WTC11 (cell line): ENCODE measurements around the gene NCCRP1. TPM values are rescaled to one million over a fixed set of nuclear protein-coding genes. Genes with fewer than 3 reads are reported as not detected.

Source experiments
- ATAC-seq: fragments of 200-7000 bp; cut with Tn5 transposase; 2 replicates; pipeline ENCODE4 v1.10.0; 2021; ENCODE audit warnings: mild to moderate bottlenecking, moderate library complexity
- CTCF ChIA-PET: fragments of 300-600 bp; sonication (Branson Sonifier 250); formaldehyde crosslinking; loops from one replicate; lab custom pipeline; 2021; ENCODE audit warnings: antibody characterized with exemption; lab: Charles Lee
- POLR2A ChIA-PET: fragments of 350-600 bp; sonication (Branson Sonifier 250); formaldehyde crosslinking; loops from one replicate; lab custom pipeline; 2021; ENCODE audit warnings: antibody characterized with exemption; lab: Charles Lee
- DNase-seq: peaks from one replicate; pipeline ENCODE4 v3.0.0; 2021; ENCODE audit warnings: low spot score
- H3K27ac Mint-ChIP-seq: 2 replicates; pipeline ENCODE4 v1.8.0; 2021; ENCODE audit warnings: mixed read lengths
- H3K27me3 Mint-ChIP-seq: 2 replicates; pipeline ENCODE4 v1.8.0; 2021; ENCODE audit warnings: low read depth, mild to moderate bottlenecking, moderate library complexity, mixed read lengths
- H3K36me3 Mint-ChIP-seq: 2 replicates; pipeline ENCODE4 v1.8.0; 2021; ENCODE audit warnings: mixed read lengths
- H3K4me1 Mint-ChIP-seq: 2 replicates; pipeline ENCODE4 v1.8.0; 2022; ENCODE audit warnings: mixed read lengths
- H3K4me3 Mint-ChIP-seq: 2 replicates; pipeline ENCODE4 v1.8.0; 2021; ENCODE audit warnings: mild to moderate bottlenecking, moderate library complexity, mixed read lengths
- H3K9me3 Mint-ChIP-seq: 2 replicates; pipeline ENCODE4 v1.8.0; 2021; ENCODE audit warnings: mixed read lengths
- CTCF ChIP-seq: fragments of 200-600 bp; IDR thresholded peaks from 2 replicates; pipeline ENCODE4 v1.8.0; 2022; ENCODE audit warnings: antibody characterized with exemption
- EMX1 ChIP-seq: fragments of 250-450 bp; sonication (Bioruptor Pico); IDR thresholded peaks from 2 replicates; pipeline ENCODE4 v1.8.0; 2021; ENCODE audit warnings: mild to moderate bottlenecking
- FOXJ3 ChIP-seq: sonication (generic); formaldehyde crosslinking; IDR thresholded peaks from 2 replicates; pipeline ENCODE4 v1.9.0; 2021; ENCODE audit warnings: missing genetic modification reagents, mild to moderate bottlenecking, borderline replicate concordance
- HMGA2 ChIP-seq: fragments of 250-450 bp; sonication (Bioruptor Pico); IDR thresholded peaks from 2 replicates; pipeline ENCODE4 v1.4.0; 2021; ENCODE audit warnings: mild to moderate bottlenecking, moderate library complexity
- HMGXB4 ChIP-seq: sonication (generic); formaldehyde crosslinking; IDR thresholded peaks from 2 replicates; pipeline ENCODE4 v1.8.1; 2023; ENCODE audit warnings: mild to moderate bottlenecking, moderate library complexity, missing genetic modification reagents
- JAZF1 ChIP-seq: fragments of 250-450 bp; sonication (Bioruptor Pico); IDR thresholded peaks from 2 replicates; pipeline ENCODE4 v1.9.0; 2021; ENCODE audit warnings: moderate library complexity, mild to moderate bottlenecking, inconsistent platforms
- JUN ChIP-seq: sonication (generic); formaldehyde crosslinking; IDR thresholded peaks from 2 replicates; pipeline ENCODE4 v1.8.0; 2023; ENCODE audit warnings: mild to moderate bottlenecking, missing genetic modification reagents
- MXD4 ChIP-seq: fragments of 250-450 bp; sonication (Bioruptor Pico); IDR thresholded peaks from 2 replicates; pipeline ENCODE4 v1.8.0; 2021; ENCODE audit warnings: mild to moderate bottlenecking, moderate library complexity, borderline replicate concordance
- NR3C1 ChIP-seq: sonication (generic); formaldehyde crosslinking; conservative IDR thresholded peaks from 2 replicates; pipeline ENCODE4 v1.8.1; 2023; ENCODE audit warnings: low read depth, mild to moderate bottlenecking, missing genetic modification reagents
- SOX15 ChIP-seq: fragments of 250-450 bp; sonication (Bioruptor Pico); IDR thresholded peaks from 2 replicates; pipeline ENCODE4 v1.9.0; 2021; ENCODE audit warnings: mild to moderate bottlenecking
- TEAD4 ChIP-seq: sonication (generic); formaldehyde crosslinking; IDR thresholded peaks from 2 replicates; pipeline ENCODE4 v1.8.0; 2022; ENCODE audit warnings: mild to moderate bottlenecking, missing genetic modification reagents
- USF1 ChIP-seq: sonication (generic); formaldehyde crosslinking; IDR thresholded peaks from 2 replicates; pipeline ENCODE4 v1.8.0; 2022; ENCODE audit warnings: mild to moderate bottlenecking, missing genetic modification reagents
- ZBTB43 ChIP-seq: sonication (generic); formaldehyde crosslinking; IDR thresholded peaks from 2 replicates; pipeline ENCODE4 v1.8.1; 2023; ENCODE audit warnings: mild to moderate bottlenecking, missing genetic modification reagents
- ZNF121 ChIP-seq: sonication (generic); formaldehyde crosslinking; IDR thresholded peaks from 2 replicates; pipeline ENCODE4 v1.8.0; 2023; ENCODE audit warnings: missing genetic modification reagents
- ZNF263 ChIP-seq: sonication (generic); formaldehyde crosslinking; IDR thresholded peaks from 2 replicates; pipeline ENCODE4 v1.8.1; 2022; ENCODE audit warnings: low read depth, mild to moderate bottlenecking, moderate library complexity, missing genetic modification reagents
- ZNF416 ChIP-seq: fragments of 250-450 bp; sonication (Bioruptor Pico); IDR thresholded peaks from 2 replicates; pipeline ENCODE4 v1.9.0; 2021; ENCODE audit warnings: mild to moderate bottlenecking, inconsistent platforms
- total RNA-seq: library from RNA; stranded (reverse); gene quantifications from 3 replicates; pipeline ENCODE4 v1.2.3, GENCODE V29; 2021

The NCCRP1 gene
- total RNA-seq, 1 experiment from 2014 or later, result 2.0 TPM

- no peak for TF ChIP-seq MXD4 (CRISPR knock-in tag)
- TF ChIP-seq, all 79 proteins: peak for 0
Measured at GRCh38 chr19:39179754-39180153, 17.0 kb upstream of the NCCRP1 start (continued).

GRCh38 chr19:39180749-39181148 lies 16.0 kb upstream of the NCCRP1 start:
- TF ChIP-seq JAZF1 (CRISPR knock-in tag) (no peak), HMGXB4 (no peak), ZNF121 (CRISPR knock-in tag) (no peak), JUN (no peak), SOX15 (CRISPR knock-in tag) (no peak), USF1 (CRISPR knock-in tag) (no peak)
- CTCF ChIA-PET, result interaction anchor here (1.6 kb wide), 1 partner anchor 58 kb away, joined by 6 read pairs; no protein-coding TSS in a partner anchor
- POLR2A ChIA-PET, result no interaction called here
- no peaks in the 10 kb centered on the region for H3K9me3 Mint-ChIP-seq
- no peak overlapping the region for H3K4me3 Mint-ChIP-seq
- H3K36me3 Mint-ChIP-seq, result no peaks in the 10 kb centered on the region; the same call in 1 of the 2 replicates
- H3K27me3 Mint-ChIP-seq, result no peaks in the 10 kb centered on the region
- no peak for ATAC-seq
- DNase-seq, result no peak
- no peak overlapping the region for H3K27ac Mint-ChIP-seq
- H3K4me1 Mint-ChIP-seq, result no peaks in the 10 kb centered on the region

- Mint-ChIP-seq H3K36me3 (no peaks in the 10 kb centered on the region; the same call in 1 of the 2 replicates), H3K27me3 (no peaks in the 10 kb centered on the region), H3K4me3 (no peak overlapping the region), H3K9me3 (no peaks in the 10 kb centered on the region), H3K27ac (no peak overlapping the region), H3K4me1 (no peaks in the 10 kb centered on the region)
- no peak for DNase-seq
- POLR2A ChIA-PET, result no interaction called here
- CTCF ChIA-PET, result interaction anchor here (1.6 kb wide), 1 partner anchor 59 kb away, joined by 6 read pairs; no protein-coding TSS in a partner anchor
- no peak for TF ChIP-seq EMX1 (CRISPR knock-in tag)
- TF ChIP-seq HMGA2 (CRISPR knock-in tag), result no peak
- no peak for ATAC-seq
Measured at GRCh38 chr19:39181500-39182173, 15.1 kb upstream of the NCCRP1 start.

GRCh38 chr19:39182174-39182505 lies 14.6 kb upstream of the NCCRP1 start:
- Mint-ChIP-seq H3K4me1 (no peaks in the 10 kb centered on the region), H3K4me3 (no peak overlapping the region), H3K9me3 (no peaks in the 10 kb centered on the region), H3K36me3 (no peaks in the 10 kb centered on the region; the same call in 1 of the 2 replicates), H3K27me3 (no peaks in the 10 kb centered on the region), H3K27ac (0 out of 2 replicates have a peak overlapping the region, but pooled peaks have one; percentile 40)
- POLR2A ChIA-PET, result interaction anchor here (0.7 kb wide), 1 partner anchor 50 kb away, joined by 3 read pairs; no protein-coding TSS in a partner anchor
- DNase-seq (no peak), ATAC-seq (no peak)
- CTCF ChIA-PET, result interaction anchor here (0.6 kb wide), 1 partner anchor 330 kb away, joined by 3 read pairs; no protein-coding TSS in a partner anchor
- TF ChIP-seq CTCF (no peak), USF1 (CRISPR knock-in tag) (no peak), ZBTB43 (CRISPR knock-in tag) (no peak), ZNF416 (CRISPR knock-in tag) (no peak), EMX1 (CRISPR knock-in tag) (no peak), ZNF263 (CRISPR knock-in tag) (no peak), TEAD4 (CRISPR knock-in tag) (no peak), FOXJ3 (CRISPR knock-in tag) (no peak), NR3C1 (CRISPR knock-in tag) (no peak)
